Neuronal stem cell (in vitro differentiated cells): ENCODE results near the gene RNU6-9.
A peak's percentile ranks its signal among the peaks of the same experiment; 100 is the strongest.
"Not testable (repeated sequence)": the region's sequence is repeated elsewhere in the genome, so short reads cannot be mapped to it uniquely, and the experiment has no call there.

Experiments
- DNase-seq: peaks from one replicate; pipeline ENCODE4 v3.0.0-alpha.2; 2013; ENCODE audit warnings: low spot score
- H2AFZ ChIP-seq: one replicate; pipeline ENCODE4 v1.6.1; 2013; ENCODE audit warnings: mild to moderate bottlenecking, low read length, inconsistent platforms
- H2AK5ac ChIP-seq: 2 replicates; pipeline ENCODE4 v1.6.1; 2013; ENCODE audit warnings: low read depth, mild to moderate bottlenecking, inconsistent platforms, low read length, moderate library complexity, mixed read lengths
- H2BK120ac ChIP-seq: 2 replicates; pipeline ENCODE4 v1.6.1; 2013; ENCODE audit warnings: low read depth, mild to moderate bottlenecking, inconsistent platforms, low read length, moderate library complexity, mixed read lengths
- H2BK12ac ChIP-seq: one replicate; pipeline ENCODE4 v1.6.1; 2013; ENCODE audit warnings: low read length, inconsistent platforms
- H2BK15ac ChIP-seq: 2 replicates; pipeline ENCODE4 v1.6.1; 2013; ENCODE audit warnings: mild to moderate bottlenecking, low read length, inconsistent platforms, mixed read lengths
- H2BK5ac ChIP-seq: one replicate; pipeline ENCODE4 v1.6.1; 2013; ENCODE audit warnings: inconsistent platforms, mild to moderate bottlenecking, low read length, moderate library complexity
- H3K14ac ChIP-seq: one replicate; pipeline ENCODE4 v1.6.1; 2013; ENCODE audit warnings: low read length, inconsistent platforms
- H3K18ac ChIP-seq: 2 replicates; pipeline ENCODE4 v1.6.1; 2013; ENCODE audit warnings: low read length, inconsistent platforms
- H3K23ac ChIP-seq: 2 replicates; pipeline ENCODE4 v1.6.1; 2013; ENCODE audit warnings: low read depth, mild to moderate bottlenecking, mixed read lengths, low read length, inconsistent platforms; ENCODE audit not compliant: poor library complexity
- H3K27ac ChIP-seq: replicated peaks from 3 replicates; pipeline ENCODE4 v1.5.1; 2013; ENCODE audit warnings: low read length, inconsistent platforms
- H3K27me3 ChIP-seq, 3 experiments: 2 replicates each; pipeline ENCODE4 v1.6.1; 2013; ENCODE audit warnings: low read length in 3 of 3, mild to moderate bottlenecking in 2 of 3, inconsistent platforms in 1 of 3, low read depth in 1 of 3, mixed read lengths in 1 of 3, moderate library complexity in 1 of 3; ENCODE audit not compliant: control insufficient read depth in 3 of 3, insufficient read depth in 3 of 3
- H3K36me3 ChIP-seq, 2 donors: replicated peaks in 1 of 2; 2 replicates each; pipeline ENCODE4 v1.6.1; 2013; ENCODE audit warnings: low read length in 2 of 2; ENCODE audit not compliant: control insufficient read depth in 2 of 2, insufficient read depth in 2 of 2
- H3K4ac ChIP-seq: 2 replicates; pipeline ENCODE4 v1.6.1; 2013; ENCODE audit warnings: inconsistent platforms, mild to moderate bottlenecking, low read length, moderate library complexity
- H3K4me1 ChIP-seq, 2 donors: 1 replicate in 1 of 2; 2 replicates in 1 of 2; pipeline ENCODE4 v1.6.1; 2013; ENCODE audit warnings: low read length in 2 of 2, low read depth in 1 of 2; ENCODE audit not compliant: control insufficient read depth in 2 of 2, insufficient read depth in 1 of 2
- H3K4me2 ChIP-seq: one replicate; pipeline ENCODE4 v1.6.1; 2013; ENCODE audit warnings: mild to moderate bottlenecking, low read length, inconsistent platforms; ENCODE audit not compliant: insufficient read depth, poor library complexity, severe bottlenecking
- H3K4me3 ChIP-seq, 2 donors: 2 replicates each; pipeline ENCODE4 v1.5.1; 2013; ENCODE audit warnings: low read length in 2 of 2, mild to moderate bottlenecking in 2 of 2, inconsistent platforms in 1 of 2, moderate library complexity in 1 of 2
- H3K79me1 ChIP-seq: one replicate; pipeline ENCODE4 v1.6.1; 2013; ENCODE audit warnings: low read depth, mild to moderate bottlenecking, inconsistent platforms, low read length, moderate library complexity
- H3K9ac ChIP-seq: one replicate; pipeline ENCODE4 v1.6.1; 2013; ENCODE audit warnings: mild to moderate bottlenecking, low read depth, low read length, inconsistent platforms; ENCODE audit not compliant: poor library complexity
- H3K9me3 ChIP-seq, 2 donors: replicated peaks in 1 of 2; 2 replicates each; pipeline versions ENCODE3 to v1.6.1; 2013; ENCODE audit warnings: low read length in 2 of 2, mild to moderate bottlenecking in 2 of 2, inconsistent platforms in 1 of 2, low read depth in 1 of 2, mixed read lengths in 1 of 2, moderate library complexity in 1 of 2; ENCODE audit not compliant: control insufficient read depth in 2 of 2, insufficient read depth in 1 of 2
- H4K8ac ChIP-seq: one replicate; pipeline ENCODE4 v1.6.1; 2013; ENCODE audit warnings: low read depth, mild to moderate bottlenecking, inconsistent platforms, low read length, moderate library complexity
- H4K91ac ChIP-seq: one replicate; pipeline ENCODE4 v1.6.1; 2013; ENCODE audit warnings: low read length, low read depth, mild to moderate bottlenecking, inconsistent platforms; ENCODE audit not compliant: poor library complexity
- WGBS, 2 donors: extraction: QIAGEN DNeasy Blood & Tissue Kit; methylation state at CpG; one replicate each; pipeline ENCODE4 v1.1.7; 2013; ENCODE audit warnings: missing lambda C conversion rate in 2 of 2, mixed read lengths in 1 of 2; ENCODE audit not compliant: insufficient read length in 2 of 2, insufficient replicate concordance in 1 of 2; ENCODE audit errors: extremely low coverage in 2 of 2; 5-methylcytosine and 5-hydroxymethylcytosine counted together

Gene RNU6-9

DNA sequence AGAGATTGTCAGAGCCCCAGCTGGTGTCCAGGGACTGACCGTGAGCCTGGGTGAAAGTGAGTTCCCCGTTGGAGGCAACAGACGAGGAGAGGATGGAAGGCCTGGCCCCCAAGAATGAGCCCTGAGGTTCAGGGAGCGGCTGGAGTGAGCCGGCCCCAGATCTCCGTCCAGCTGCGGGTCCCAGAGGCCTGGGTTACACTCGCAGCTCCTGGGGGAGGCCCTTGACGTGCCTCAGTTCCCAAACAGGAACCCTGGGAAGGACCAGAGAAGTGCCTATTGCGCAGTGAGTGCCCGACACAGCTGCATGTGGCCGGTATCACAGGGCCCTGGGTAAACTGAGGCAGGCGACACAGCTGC, 42.3 kb upstream of the RNU6-9 start:
- no peaks in the 10 kb centered on the region for H3K36me3 ChIP-seq
- H4K8ac ChIP-seq: peak overlapping the region; percentile 43
- peak overlapping the region; percentile 13 for H2BK5ac ChIP-seq
- H3K18ac ChIP-seq: peak overlapping the region; percentile 74
- H3K4ac ChIP-seq: no peak overlapping the region
- H3K9ac ChIP-seq: no peak overlapping the region
- H3K9me3 ChIP-seq: no peaks in the 10 kb centered on the region
- no peak overlapping the region for H4K91ac ChIP-seq
- DNase-seq: no peak
- no peak overlapping the region for H3K4me2 ChIP-seq
- no peak overlapping the region for H3K27ac ChIP-seq
- H3K4me1 ChIP-seq: peaks cover 2 to 4% of the 10 kb centered on the region in 2 donors
- no peak overlapping the region for H2BK12ac ChIP-seq
- no peak overlapping the region for H3K4me3 ChIP-seq
- peaks cover 2% of the 10 kb centered on the region for H3K79me1 ChIP-seq
- H2AK5ac ChIP-seq: peak overlapping the region; percentile 84
- H2BK120ac ChIP-seq: no peak overlapping the region
- H3K23ac ChIP-seq: no peak overlapping the region
- H2BK15ac ChIP-seq: peak overlapping the region; percentile 94
- H2AFZ ChIP-seq: peak overlapping the region; percentile 86
- WGBS, 2 donors: no CpG with 5 or more reads among the region's 13 CpGs
- peaks cover 0 to 23% (median 0%) of the 10 kb centered on the region in 3 experiments for H3K27me3 ChIP-seq
- no peak overlapping the region for H3K14ac ChIP-seq

DNA sequence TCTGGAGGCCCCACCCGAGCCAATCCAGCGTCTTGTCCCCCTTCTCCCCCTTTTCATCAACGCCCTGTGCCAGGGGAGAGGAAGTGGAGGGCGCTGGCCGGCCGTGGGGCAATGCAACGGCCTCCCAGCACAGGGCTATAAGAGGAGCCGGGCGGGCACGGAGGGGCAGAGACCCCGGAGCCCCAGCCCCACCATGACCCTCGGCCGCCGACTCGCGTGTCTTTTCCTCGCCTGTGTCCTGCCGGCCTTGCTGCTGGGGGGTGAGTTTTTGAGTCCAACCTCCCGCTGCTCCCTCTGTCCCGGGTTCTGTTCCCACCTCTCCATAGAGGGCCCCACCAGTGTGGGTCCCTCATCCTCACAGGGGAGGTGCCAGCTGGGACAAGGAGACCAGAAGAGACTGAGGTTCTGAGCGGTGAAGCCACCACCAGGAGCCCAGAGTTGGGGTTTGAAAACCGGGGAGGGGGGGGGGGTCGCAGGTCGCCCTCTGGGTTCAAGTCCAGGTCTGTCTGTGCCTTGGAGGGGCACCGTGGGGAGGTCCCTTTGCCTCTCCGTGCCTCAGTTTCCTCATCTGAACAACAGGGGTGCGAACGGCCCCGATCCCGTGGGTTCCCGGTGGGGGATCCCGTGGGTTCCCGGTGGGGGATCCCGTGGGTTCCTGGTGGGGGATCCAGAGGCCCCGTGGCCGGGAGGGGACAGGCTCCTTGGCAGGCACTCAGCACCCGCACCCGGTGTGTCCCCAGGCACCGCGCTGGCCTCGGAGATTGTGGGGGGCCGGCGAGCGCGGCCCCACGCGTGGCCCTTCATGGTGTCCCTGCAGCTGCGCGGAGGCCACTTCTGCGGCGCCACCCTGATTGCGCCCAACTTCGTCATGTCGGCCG, 40.9 kb upstream of the RNU6-9 start, which contains the start of gene ELANE:
Gene ELANE (plus strand): TSS at position 168 of the 878 bp plus-strand sequence. CDS start 26 bp downstream, at position 194.
- no CpG with 5 or more reads among the region's 55 CpGs for WGBS, 2 donors
- no peaks in the 10 kb centered on the region for H3K36me3 ChIP-seq
- H3K79me1 ChIP-seq: no peaks in the 10 kb centered on the region
- no peaks in the 10 kb centered on the region for H3K9me3 ChIP-seq
- peak within 1 kb of the TSS; percentile 58 for H2BK15ac ChIP-seq
- H3K4me1 ChIP-seq: peaks cover 0 to 3% of the 10 kb centered on the region in 2 donors
- no peak within 1 kb of the TSS for H2BK120ac ChIP-seq
- H3K27ac ChIP-seq: no peak within 1 kb of the TSS
- H3K27me3 ChIP-seq: peaks cover 0 to 12% (median 0%) of the 10 kb centered on the region in 3 experiments
- H4K8ac ChIP-seq: no peak within 1 kb of the TSS
- no peak within 1 kb of the TSS for H3K14ac ChIP-seq
- peak within 1 kb of the TSS; percentile 66 for H3K4ac ChIP-seq
- peak within 1 kb of the TSS; percentile 90 for H2AK5ac ChIP-seq
- no peak within 1 kb of the TSS for H3K9ac ChIP-seq
- DNase-seq: no peak
- H2BK5ac ChIP-seq: no peak within 1 kb of the TSS
- peak within 1 kb of the TSS; percentile 41 for H2BK12ac ChIP-seq
- H3K23ac ChIP-seq: no peak within 1 kb of the TSS
- H2AFZ ChIP-seq: no peak within 1 kb of the TSS
- no peak within 1 kb of the TSS for H4K91ac ChIP-seq
- peak within 1 kb of the TSS; percentile 57 for H3K18ac ChIP-seq
- H3K4me2 ChIP-seq: no peak within 1 kb of the TSS
- H3K4me3 ChIP-seq: no peak within 1 kb of the TSS

DNA sequence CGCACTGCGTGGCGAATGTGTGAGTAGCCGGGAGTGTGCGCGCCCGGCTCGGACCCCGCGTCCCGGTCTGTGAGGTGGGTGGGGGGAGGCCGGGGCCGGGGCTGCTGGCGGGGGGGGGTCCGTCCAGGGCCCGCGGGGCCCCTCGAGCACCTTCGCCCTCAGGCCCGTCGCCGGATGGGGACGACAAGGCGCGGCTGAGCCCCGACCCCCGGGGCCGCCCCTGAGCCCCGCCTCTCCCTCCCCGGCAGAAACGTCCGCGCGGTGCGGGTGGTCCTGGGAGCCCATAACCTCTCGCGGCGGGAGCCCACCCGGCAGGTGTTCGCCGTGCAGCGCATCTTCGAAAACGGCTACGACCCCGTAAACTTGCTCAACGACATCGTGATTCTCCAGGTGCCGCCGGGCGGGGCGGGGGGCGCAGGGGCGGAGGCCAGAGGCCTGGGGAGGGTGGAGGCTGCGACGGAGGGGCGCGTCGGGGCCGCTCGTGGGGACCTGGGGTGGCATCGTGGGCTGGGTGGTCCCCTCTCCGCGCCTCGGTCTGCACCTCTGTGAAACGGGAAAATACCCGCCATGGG, 40.2 kb upstream of the RNU6-9 start:
- Histone ChIP-seq H4K91ac (no peak overlapping the region), H3K4me1 (peaks cover 0 to 3% of the 10 kb centered on the region in 2 donors), H4K8ac (no peak overlapping the region), H3K27ac (no peak overlapping the region), H3K9me3 (no peaks in the 10 kb centered on the region), H3K4me3 (no peak overlapping the region), H2AK5ac (peak overlapping the region; percentile 46), H2BK15ac (no peak overlapping the region), H3K4ac (no peak overlapping the region), H2BK120ac (no peak overlapping the region), H3K27me3 (peaks cover 0 to 6% (median 0%) of the 10 kb centered on the region in 3 experiments), H2BK5ac (no peak overlapping the region), H3K4me2 (no peak overlapping the region), H3K36me3 (no peaks in the 10 kb centered on the region), H3K18ac (no peak overlapping the region), H2AFZ (no peak overlapping the region), H3K14ac (no peak overlapping the region), H3K9ac (no peak overlapping the region), H3K23ac (no peak overlapping the region), H2BK12ac (no peak overlapping the region), H3K79me1 (no peaks in the 10 kb centered on the region)
- no peak for DNase-seq
- WGBS, 2 donors: no CpG with 5 or more reads among the region's 67 CpGs

DNA sequence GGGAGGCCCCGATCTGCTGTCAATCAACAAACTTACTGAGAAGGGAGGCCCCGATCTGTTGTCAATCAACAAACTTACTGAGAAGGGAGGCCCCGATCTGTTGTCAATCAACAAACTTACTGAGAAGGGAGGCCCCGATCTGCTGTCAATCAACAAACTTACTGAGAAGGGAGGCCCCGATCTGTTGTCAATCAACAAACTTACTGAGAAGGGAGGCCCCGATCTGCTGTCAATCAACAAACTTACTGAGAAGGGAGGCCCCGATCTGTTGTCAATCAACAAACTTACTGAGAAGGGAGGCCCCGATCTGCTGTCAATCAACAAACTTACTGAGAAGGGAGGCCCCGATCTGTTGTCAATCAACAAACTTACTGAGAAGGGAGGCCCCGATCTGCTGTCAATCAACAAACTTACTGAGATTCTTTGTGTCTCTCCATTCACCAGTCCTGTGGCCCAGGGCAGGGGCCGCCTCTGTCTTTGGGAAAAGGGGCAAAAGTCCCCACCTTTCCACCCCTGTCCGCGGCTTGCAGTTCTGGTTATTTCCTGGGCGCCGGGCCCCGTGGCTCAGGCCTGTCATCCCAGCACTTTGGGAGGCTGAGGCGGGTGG, 39.6 kb upstream of the RNU6-9 start:
- not testable (repeated sequence) for H3K4me2 ChIP-seq, H2BK15ac ChIP-seq, H4K91ac ChIP-seq, H3K9me3 ChIP-seq, H3K18ac ChIP-seq, H2BK120ac ChIP-seq, H3K36me3 ChIP-seq, H3K79me1 ChIP-seq, H3K27ac ChIP-seq, H4K8ac ChIP-seq, H2BK12ac ChIP-seq, H3K4me1 ChIP-seq, H3K4ac ChIP-seq, H2BK5ac ChIP-seq, H2AK5ac ChIP-seq, H3K27me3 ChIP-seq, H3K4me3 ChIP-seq, H2AFZ ChIP-seq, H3K9ac ChIP-seq, H3K14ac ChIP-seq, H3K23ac ChIP-seq, DNase-seq
- no CpG with 5 or more reads among the region's 17 CpGs for WGBS, 2 donors
